Panc1 (cell line): ENCODE measurements around the gene ADAM12.

Source experiments
- CTCF ChIP-seq: fragments of 450-650 bp; IDR thresholded peaks from 2 replicates; pipeline ENCODE4 v1.5.1; 2017; ENCODE audit warnings: mild to moderate bottlenecking
- POLR2AphosphoS5 ChIP-seq: IDR thresholded peaks from 2 replicates; pipeline ENCODE4 v1.6.1; 2012; ENCODE audit warnings: mild to moderate bottlenecking, low read depth, low read length, moderate library complexity
- REST ChIP-seq, 2 experiments: IDR thresholded peaks; 2 replicates each; pipeline ENCODE4 v1.6.1; 2011 to 2012; ENCODE audit warnings: low read depth in 2 of 2, control low read depth in 1 of 2, low read length in 1 of 2, mild to moderate bottlenecking in 1 of 2, moderate library complexity in 1 of 2; ENCODE audit not compliant: insufficient read depth in 1 of 2
- SIN3A ChIP-seq: IDR thresholded peaks from 2 replicates; pipeline ENCODE4 v1.6.1; 2012; ENCODE audit warnings: low read depth, mild to moderate bottlenecking, low read length, moderate library complexity, borderline replicate concordance; ENCODE audit not compliant: insufficient read depth

- TF ChIP-seq CTCF, result no peak
- TF ChIP-seq REST (IDR thresholded peaks at IDR 0.05; ENCODE audit: insufficient read depth in 1 of 2, low read depth in 2 of 2, low read length in 1 of 2), result no peak
- no peak for TF ChIP-seq POLR2AphosphoS5
- TF ChIP-seq SIN3A, result no peak
Measured at GRCh38 chr10:126207313-126207771, 180.9 kb downstream of the ADAM12 start.
